C4-2B (cell line): ENCODE measurements around the gene FAAH.

Experiments used
- ZFX ChIP-seq: fragments of 450-650 bp; IDR thresholded peaks from 2 replicates; pipeline ENCODE4 v1.6.1; 2017
- TF ChIP-seq, protein P1 (sequence below): fragments of 450-650 bp; conservative IDR thresholded peaks from 2 replicates; pipeline ENCODE4 v1.5.1; 2017; ENCODE audit warnings: mild to moderate bottlenecking

GRCh38 chr1:46396441-46397398 lies 2.6 kb downstream of the FAAH start:
- TF ChIP-seq, protein P1, sequence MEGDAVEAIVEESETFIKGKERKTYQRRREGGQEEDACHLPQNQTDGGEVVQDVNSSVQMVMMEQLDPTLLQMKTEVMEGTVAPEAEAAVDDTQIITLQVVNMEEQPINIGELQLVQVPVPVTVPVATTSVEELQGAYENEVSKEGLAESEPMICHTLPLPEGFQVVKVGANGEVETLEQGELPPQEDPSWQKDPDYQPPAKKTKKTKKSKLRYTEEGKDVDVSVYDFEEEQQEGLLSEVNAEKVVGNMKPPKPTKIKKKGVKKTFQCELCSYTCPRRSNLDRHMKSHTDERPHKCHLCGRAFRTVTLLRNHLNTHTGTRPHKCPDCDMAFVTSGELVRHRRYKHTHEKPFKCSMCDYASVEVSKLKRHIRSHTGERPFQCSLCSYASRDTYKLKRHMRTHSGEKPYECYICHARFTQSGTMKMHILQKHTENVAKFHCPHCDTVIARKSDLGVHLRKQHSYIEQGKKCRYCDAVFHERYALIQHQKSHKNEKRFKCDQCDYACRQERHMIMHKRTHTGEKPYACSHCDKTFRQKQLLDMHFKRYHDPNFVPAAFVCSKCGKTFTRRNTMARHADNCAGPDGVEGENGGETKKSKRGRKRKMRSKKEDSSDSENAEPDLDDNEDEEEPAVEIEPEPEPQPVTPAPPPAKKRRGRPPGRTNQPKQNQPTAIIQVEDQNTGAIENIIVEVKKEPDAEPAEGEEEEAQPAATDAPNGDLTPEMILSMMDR = no peak
- no peak for TF ChIP-seq ZFX
